SK-N-SH (cell line): ENCODE results near the gene OMP. TPM values are rescaled to one million over a fixed set of nuclear protein-coding genes. Genes with fewer than 3 reads are reported as not detected.

Experiments
- CTCF ChIA-PET: fragments of 300-600, 350-600 bp; formaldehyde crosslinking; extraction: SDS; loops from one replicate; lab custom pipeline; 2021; lab: Yijun Ruan, JAX
- POLR2A ChIA-PET: fragments of 350-600 bp; sonication (Branson Sonifier 250); formaldehyde crosslinking; extraction: SDS; loops from one replicate; lab custom pipeline; 2020; ENCODE audit warnings: antibody characterized with exemption, inconsistent platforms; lab: Yijun Ruan, JAX
- DNase-seq: peaks from one replicate; pipeline ENCODE4 v3.0.0; 2012
- H2AFZ ChIP-seq: fragments of 200-600 bp; sonication (generic); 2 replicates; pipeline ENCODE4 v1.8.1; 2016; ENCODE audit warnings: antibody characterized with exemption, mild to moderate bottlenecking, low read depth
- H3F3A ChIP-seq: fragments of 200-600 bp; sonication (generic); replicated peaks from 2 replicates; pipeline ENCODE3; 2016; ENCODE audit warnings: antibody characterized with exemption, mild to moderate bottlenecking; ENCODE audit not compliant: insufficient read depth
- H3K27ac ChIP-seq, 2 experiments: fragments of 200-500 bp in 1 of 2; fragments of 200-600 bp in 1 of 2; sonication (Bioruptor generic) in 1 of 2; sonication (generic), shearing (Covaris generic) in 1 of 2; 2 replicates each; pipeline versions ENCODE4 v1.5.1 to v1.6.1; 2014 to 2016; ENCODE audit warnings: low read depth in 2 of 2, inconsistent platforms in 1 of 2, low read length in 1 of 2, mild to moderate bottlenecking in 1 of 2, mixed read lengths in 1 of 2
- H3K27me3 ChIP-seq: fragments of 200-600 bp; sonication (generic), shearing (Covaris generic); 2 replicates; pipeline ENCODE4 v1.6.1; 2016; ENCODE audit warnings: mixed run types; ENCODE audit not compliant: insufficient read depth
- H3K36me3 ChIP-seq, 2 experiments: fragments of 200-500 bp in 1 of 2; fragments of 200-600 bp in 1 of 2; sonication (Bioruptor generic) in 1 of 2; sonication (generic) in 1 of 2; replicated peaks in 1 of 2; 2 replicates each; pipeline versions ENCODE3 to v1.5.1; 2014 to 2016; ENCODE audit warnings: low read length in 1 of 2, mild to moderate bottlenecking in 1 of 2; ENCODE audit not compliant: insufficient read depth in 2 of 2, control insufficient read depth in 1 of 2
- H3K4me1 ChIP-seq, 2 experiments: fragments of 200-500 bp in 1 of 2; fragments of 200-600 bp in 1 of 2; sonication (Bioruptor generic) in 1 of 2; sonication (generic), shearing (Covaris generic) in 1 of 2; 2 replicates each; pipeline versions ENCODE4 v1.5.1 to v1.6.1; 2014 to 2016; ENCODE audit warnings: low read depth in 1 of 2, low read length in 1 of 2, mixed run types in 1 of 2; ENCODE audit not compliant: insufficient read depth in 2 of 2, control insufficient read depth in 1 of 2
- H3K4me2 ChIP-seq: fragments of 200-600 bp; sonication (generic), shearing (Covaris generic); 2 replicates; pipeline ENCODE4 v1.6.1; 2017; ENCODE audit warnings: mixed run types
- H3K4me3 ChIP-seq, 2 experiments: fragments of 200-500 bp in 1 of 2; fragments of 200-600 bp in 1 of 2; sonication (Bioruptor generic) in 1 of 2; sonication (generic), shearing (Covaris generic) in 1 of 2; 2 replicates each; pipeline versions ENCODE4 v1.5.1 to v1.8.1; 2014 to 2016; ENCODE audit warnings: low read depth in 2 of 2, inconsistent platforms in 1 of 2, low read length in 1 of 2, mild to moderate bottlenecking in 1 of 2, mixed read lengths in 1 of 2, moderate library complexity in 1 of 2
- H3K79me2 ChIP-seq: fragments of 200-600 bp; sonication (generic); 2 replicates; pipeline ENCODE4 v1.8.1; 2017; ENCODE audit warnings: mild to moderate bottlenecking; ENCODE audit not compliant: insufficient read depth
- H3K9ac ChIP-seq: fragments of 200-600 bp; sonication (generic); 2 replicates; pipeline ENCODE4 v1.6.1; 2017; ENCODE audit warnings: mixed run types
- H3K9me2 ChIP-seq: fragments of 200-600 bp; sonication (generic); 2 replicates; pipeline ENCODE4 v1.6.1; 2017; ENCODE audit warnings: mixed run types
- H3K9me3 ChIP-seq: fragments of 200-600 bp; sonication (generic); 2 replicates; pipeline ENCODE4 v1.6.1; 2017; ENCODE audit warnings: mixed run types, mild to moderate bottlenecking, moderate library complexity
- H4K20me1 ChIP-seq: fragments of 200-600 bp; sonication (generic); 2 replicates; pipeline ENCODE4 v1.6.1; 2017; ENCODE audit warnings: mild to moderate bottlenecking, mixed run types; ENCODE audit not compliant: insufficient read depth
- ELF1 ChIP-seq: IDR thresholded peaks from 2 replicates; pipeline ENCODE4 v1.4.0; 2012
- EP300 ChIP-seq, 2 experiments: IDR thresholded peaks; 2 replicates each; pipeline versions ENCODE4 v1.4.0 to v1.6.1; 2012; ENCODE audit warnings: borderline replicate concordance in 1 of 2, low read depth in 1 of 2, low read length in 1 of 2
- EZH2phosphoT487 ChIP-seq: fragments of 200-600 bp; sonication (generic); IDR thresholded peaks from 2 replicates; pipeline ENCODE4 v1.6.1; 2017; ENCODE audit warnings: low read depth, mixed run types, mild to moderate bottlenecking, antibody characterized with exemption, moderate library complexity, borderline replicate concordance
- FOSL2 ChIP-seq: IDR thresholded peaks from 2 replicates; pipeline ENCODE4 v1.4.0; 2012; ENCODE audit warnings: low read depth, mild to moderate bottlenecking, moderate library complexity, borderline replicate concordance
- FOXM1 ChIP-seq: IDR thresholded peaks from 2 replicates; pipeline ENCODE4 v1.4.0; 2012; ENCODE audit warnings: low read depth, mild to moderate bottlenecking
- GABPA ChIP-seq: IDR thresholded peaks from 2 replicates; pipeline ENCODE4 v1.4.0; 2012; ENCODE audit warnings: low read depth, mild to moderate bottlenecking
- GATA2 ChIP-seq: sonication (generic); formaldehyde crosslinking; IDR thresholded peaks from 2 replicates; pipeline ENCODE4 v1.5.0; 2020; ENCODE audit warnings: mild to moderate bottlenecking, missing genetic modification reagents
- MXI1 ChIP-seq: IDR thresholded peaks from 2 replicates; pipeline ENCODE4 v1.6.1; 2012; ENCODE audit warnings: mild to moderate bottlenecking, low read depth, low read length, improper control_type of control experiment
- NFIC ChIP-seq: IDR thresholded peaks from 2 replicates; pipeline ENCODE4 v1.4.0; 2012; ENCODE audit warnings: borderline replicate concordance
- NRF1 ChIP-seq: IDR thresholded peaks from 2 replicates; pipeline ENCODE4 v1.6.1; 2012; ENCODE audit warnings: low read depth, mild to moderate bottlenecking, low read length
- POLR2AphosphoS5 ChIP-seq: IDR thresholded peaks from 2 replicates; pipeline ENCODE4 v1.6.1; 2012; ENCODE audit warnings: low read depth, low read length
- RAD21 ChIP-seq: IDR thresholded peaks from 2 replicates; pipeline ENCODE4 v1.6.1; 2012; ENCODE audit warnings: mild to moderate bottlenecking, low read length
- RCOR1 ChIP-seq: fragments of 150-350 bp; IDR thresholded peaks from 2 replicates; pipeline ENCODE4 v1.6.1; 2017; ENCODE audit warnings: antibody characterized with exemption, low read length
- RFX5 ChIP-seq: IDR thresholded peaks from 2 replicates; pipeline ENCODE4 v1.6.1; 2012; ENCODE audit warnings: mild to moderate bottlenecking, improper control_type of control experiment, low read length
- TAF1 ChIP-seq: IDR thresholded peaks from 2 replicates; pipeline ENCODE4 v1.6.1; 2012; ENCODE audit warnings: low read depth, mild to moderate bottlenecking, low read length, moderate library complexity, borderline replicate concordance
- TCF12 ChIP-seq: IDR thresholded peaks from 2 replicates; pipeline ENCODE4 v1.4.0; 2012
- TEAD4 ChIP-seq: IDR thresholded peaks from 2 replicates; pipeline ENCODE4 v1.4.0; 2012; ENCODE audit warnings: mild to moderate bottlenecking, borderline replicate concordance; ENCODE audit not compliant: insufficient read depth
- YY1 ChIP-seq: IDR thresholded peaks from 2 replicates; pipeline ENCODE4 v1.4.0; 2012; ENCODE audit warnings: low read depth, mild to moderate bottlenecking
- WGBS: methylation state at CpG from one replicate; pipeline ENCODE4 v1.1.6; 2017; ENCODE audit warnings: low lambda C conversion rate; 5-methylcytosine and 5-hydroxymethylcytosine counted together
- polyA plus RNA-seq, 3 experiments: library from polyadenylated mRNA; depleted of rRNA; stranded (reverse); fragments of >200 nt; gene quantifications; 2 replicates each; pipeline ENCODE4 v1.2.3, GENCODE V29; 2012
- TF ChIP-seq, protein P1 (sequence below): fragments of 150-350 bp; IDR thresholded peaks from 2 replicates; pipeline ENCODE4 v1.6.1; 2017; ENCODE audit warnings: antibody characterized with exemption, low read length, low read depth, borderline replicate concordance
- TF ChIP-seq, protein P2 (sequence below): fragments of 200-600 bp; sonication (generic); IDR thresholded peaks from 2 replicates; pipeline ENCODE4 v1.6.1; 2017; ENCODE audit warnings: antibody characterized with exemption, mild to moderate bottlenecking, moderate library complexity

OMP gene
- polyA plus RNA-seq, 1 of the 3 experiments (the other 2 are of a cell fraction) = 0.20 TPM

DNA sequence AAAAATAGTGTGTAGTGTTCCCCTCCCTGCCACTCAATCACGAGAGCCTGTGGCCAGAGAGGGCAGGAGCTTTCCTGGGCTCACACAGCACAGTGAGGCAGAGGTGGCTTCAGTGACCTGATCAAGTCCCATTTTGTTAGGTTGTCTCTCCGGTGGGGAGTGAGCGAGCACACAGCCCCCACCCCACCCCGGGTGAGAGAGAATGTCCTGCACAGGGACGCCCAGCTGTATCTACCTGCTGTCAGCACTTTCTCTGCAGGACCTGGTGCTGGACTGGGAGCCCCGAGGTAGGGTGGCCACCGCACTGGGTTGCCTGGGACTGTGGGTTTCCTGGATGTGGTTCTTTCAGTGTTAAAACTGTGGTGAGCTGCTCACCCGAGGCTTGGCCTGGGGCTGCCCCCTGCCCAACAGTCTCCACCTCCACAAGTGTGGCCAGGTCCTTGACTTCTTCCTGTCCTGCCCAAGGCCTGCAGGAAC is 29.8 kb upstream of the OMP start:
- CTCF ChIA-PET = interaction anchor here (0.6 to 4.1 kb wide), 20 partner anchors 8 to 475 kb away, joined by 3 to 66 read pairs (median 4); partner anchors contain the start of gene OMP
- H3K9ac ChIP-seq = peak overlapping the region; percentile 60

DNA sequence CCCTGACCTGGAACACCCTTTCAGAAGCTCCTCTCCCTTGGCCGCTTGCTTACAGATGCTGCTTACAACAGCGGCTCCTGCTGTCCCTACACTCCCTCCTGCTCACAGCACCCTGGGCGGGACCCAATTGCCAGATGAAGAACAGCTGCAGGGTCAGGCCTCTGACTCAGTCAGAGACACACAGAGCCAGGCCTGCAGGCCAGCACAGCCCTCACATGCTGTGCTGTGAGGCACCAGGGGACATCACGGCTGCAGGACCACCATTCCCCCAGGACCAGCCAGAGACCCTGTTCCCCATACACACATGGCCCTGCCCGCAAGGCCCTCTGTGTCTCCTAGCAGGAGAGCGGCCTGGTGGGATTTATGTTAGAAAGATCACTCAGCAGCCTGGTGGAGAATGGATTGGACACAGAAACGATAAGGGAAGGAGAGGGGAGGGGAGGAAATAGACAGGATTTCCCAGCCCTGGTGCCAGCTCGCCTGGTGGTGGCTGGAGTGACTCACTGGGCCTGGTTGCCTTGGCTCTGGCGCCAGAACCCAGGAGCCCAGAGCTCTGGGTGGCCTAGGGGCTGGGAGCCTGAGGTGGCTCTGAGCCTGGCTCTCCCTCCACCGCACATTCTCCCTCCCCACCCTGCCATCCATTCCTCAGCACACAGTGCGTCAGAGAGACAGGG is 29.2 kb upstream of the OMP start:
- peaks cover 0 to 8% of the 10 kb centered on the region in 2 experiments for H3K36me3 ChIP-seq
- no peaks in the 10 kb centered on the region for H3K9me3 ChIP-seq
- peaks cover 38 to 66% of the 10 kb centered on the region in 2 experiments; a peak in 3 of 4 replicates for H3K4me1 ChIP-seq
- ChIA-PET CTCF (interaction anchor here (0.6 to 4.1 kb wide), 22 partner anchors 8 to 475 kb away, joined by 3 to 66 read pairs (median 4); partner anchors contain the start of gene OMP), POLR2A (interaction anchor here (0.6 to 1.4 kb wide), 6 partner anchors 9 to 291 kb away, joined by 3 to 15 read pairs (median 4); partner anchors contain the start of gene TSKU)
- peak; percentile 89 for DNase-seq
- 9% methylated on average over 10 of the region's 11 CpGs for WGBS
- H3K4me3 ChIP-seq = peak overlapping the region in 1 of 2 experiments; percentile 20; a peak in 1 of 4 replicates
- peaks cover 79% of the 10 kb centered on the region for H3K79me2 ChIP-seq
- H3F3A ChIP-seq = peaks cover 42% of the 10 kb centered on the region
- H3K9ac ChIP-seq = peak overlapping the region; percentile 60
- peak overlapping the region; percentile 94 to 97 for H3K27ac ChIP-seq
- no peaks in the 10 kb centered on the region for H3K9me2 ChIP-seq
- H2AFZ ChIP-seq = 0 out of 2 replicates have a peak overlapping the region, but pooled peaks have one; percentile 40
- H4K20me1 ChIP-seq = peaks cover 4% of the 10 kb centered on the region; the same call in 1 of the 2 replicates
- H3K27me3 ChIP-seq = no peaks in the 10 kb centered on the region
- H3K4me2 ChIP-seq = peak overlapping the region; percentile 95
- TF ChIP-seq EP300 (IDR thresholded peaks at IDR 0.05; ENCODE audit: borderline replicate concordance in 1 of 2, low read depth in 1 of 2, low read length in 1 of 2) = peak in 1 of 2 experiments; percentile 4; a peak in 2 of 4 replicates
- TF ChIP-seq TEAD4 = no peak
- TF ChIP-seq TCF12 = peak; percentile 92
- TF ChIP-seq GATA2 = no peak; the same call in 1 of the 2 replicates
- TF ChIP-seq RAD21 = peak; percentile 59
- no peak for TF ChIP-seq RFX5
- TF ChIP-seq ELF1 = no peak
- TF ChIP-seq NFIC = peak; percentile 51
- peak; percentile 77 for TF ChIP-seq MXI1
- TF ChIP-seq GABPA = no peak
- TF ChIP-seq, protein P1, sequence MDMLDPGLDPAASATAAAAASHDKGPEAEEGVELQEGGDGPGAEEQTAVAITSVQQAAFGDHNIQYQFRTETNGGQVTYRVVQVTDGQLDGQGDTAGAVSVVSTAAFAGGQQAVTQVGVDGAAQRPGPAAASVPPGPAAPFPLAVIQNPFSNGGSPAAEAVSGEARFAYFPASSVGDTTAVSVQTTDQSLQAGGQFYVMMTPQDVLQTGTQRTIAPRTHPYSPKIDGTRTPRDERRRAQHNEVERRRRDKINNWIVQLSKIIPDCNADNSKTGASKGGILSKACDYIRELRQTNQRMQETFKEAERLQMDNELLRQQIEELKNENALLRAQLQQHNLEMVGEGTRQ = no peak
- TF ChIP-seq EZH2phosphoT487 = no peak
- TF ChIP-seq POLR2AphosphoS5 = peak; percentile 66; the same call in 1 of the 2 replicates
- no peak for TF ChIP-seq NRF1
- peak; percentile 81 for TF ChIP-seq RCOR1
- TF ChIP-seq YY1 = 0 out of 2 replicates have a peak, but pooled peaks have one; percentile 21
- peak; percentile 53; the same call in 1 of the 2 replicates for TF ChIP-seq FOSL2
- TF ChIP-seq TAF1 = peak; percentile 48; the same call in 1 of the 2 replicates

More for the DNA sequence above, 29.8 kb upstream of the OMP start:
- H3K9me2 ChIP-seq = no peaks in the 10 kb centered on the region
- peaks cover 79% of the 10 kb centered on the region for H3K79me2 ChIP-seq
- peaks cover 38 to 72% of the 10 kb centered on the region in 2 experiments; a peak in 3 of 4 replicates for H3K4me1 ChIP-seq
- POLR2A ChIA-PET = interaction anchor here (0.9 to 1.4 kb wide), 4 partner anchors 9 to 290 kb away, joined by 3 to 15 read pairs (median 4); partner anchors contain the start of gene TSKU
- peak overlapping the region in 1 of 2 experiments; percentile 20; a peak in 1 of 4 replicates for H3K4me3 ChIP-seq
- peak overlapping the region; percentile 95 for H3K4me2 ChIP-seq
- peak overlapping the region; percentile 94 to 97 for H3K27ac ChIP-seq
- H3K9me3 ChIP-seq = no peaks in the 10 kb centered on the region
- H3F3A ChIP-seq = peaks cover 42% of the 10 kb centered on the region
- no peaks in the 10 kb centered on the region for H3K27me3 ChIP-seq
- H2AFZ ChIP-seq = no peak overlapping the region
- no peak for TF ChIP-seq TAF1
- TF ChIP-seq FOXM1 = no peak
- TF ChIP-seq FOSL2 = no peak
- no peak for TF ChIP-seq EZH2phosphoT487
- no peak for TF ChIP-seq POLR2AphosphoS5
- TF ChIP-seq TEAD4 = no peak
- TF ChIP-seq NRF1 = no peak
- TF ChIP-seq, protein P2, sequence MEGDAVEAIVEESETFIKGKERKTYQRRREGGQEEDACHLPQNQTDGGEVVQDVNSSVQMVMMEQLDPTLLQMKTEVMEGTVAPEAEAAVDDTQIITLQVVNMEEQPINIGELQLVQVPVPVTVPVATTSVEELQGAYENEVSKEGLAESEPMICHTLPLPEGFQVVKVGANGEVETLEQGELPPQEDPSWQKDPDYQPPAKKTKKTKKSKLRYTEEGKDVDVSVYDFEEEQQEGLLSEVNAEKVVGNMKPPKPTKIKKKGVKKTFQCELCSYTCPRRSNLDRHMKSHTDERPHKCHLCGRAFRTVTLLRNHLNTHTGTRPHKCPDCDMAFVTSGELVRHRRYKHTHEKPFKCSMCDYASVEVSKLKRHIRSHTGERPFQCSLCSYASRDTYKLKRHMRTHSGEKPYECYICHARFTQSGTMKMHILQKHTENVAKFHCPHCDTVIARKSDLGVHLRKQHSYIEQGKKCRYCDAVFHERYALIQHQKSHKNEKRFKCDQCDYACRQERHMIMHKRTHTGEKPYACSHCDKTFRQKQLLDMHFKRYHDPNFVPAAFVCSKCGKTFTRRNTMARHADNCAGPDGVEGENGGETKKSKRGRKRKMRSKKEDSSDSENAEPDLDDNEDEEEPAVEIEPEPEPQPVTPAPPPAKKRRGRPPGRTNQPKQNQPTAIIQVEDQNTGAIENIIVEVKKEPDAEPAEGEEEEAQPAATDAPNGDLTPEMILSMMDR = no peak
- no peak for TF ChIP-seq GATA2
- no peak for DNase-seq
- peaks cover 4% of the 10 kb centered on the region; the same call in 1 of the 2 replicates for H4K20me1 ChIP-seq
- 59% methylated on average over 8 of the region's 8 CpGs for WGBS
- peaks cover 0 to 5% of the 10 kb centered on the region in 2 experiments for H3K36me3 ChIP-seq
